Fibroblast of villous mesenchyme (primary cell): Measurements from ENCODE around the gene SMIM35. TPM values are rescaled to one million over a fixed set of nuclear protein-coding genes. Genes with fewer than 3 reads are reported as not detected.

Experiments
- DNase-seq: peaks from one replicate; pipeline ENCODE4 v3.0.0-alpha.2; 2010; ENCODE audit warnings: low read depth
- H3K4me3 ChIP-seq: 2 replicates; pipeline ENCODE4 v1.5.1; 2011; ENCODE audit warnings: low read depth, mild to moderate bottlenecking, low read length
- CTCF ChIP-seq: IDR thresholded peaks from 2 replicates; pipeline ENCODE4 v1.5.1; 2012; ENCODE audit warnings: low read depth, mild to moderate bottlenecking, low read length; ENCODE audit not compliant: insufficient read depth
- total RNA-seq: library from RNA; depleted of rRNA; stranded (reverse); fragments of >200 nt; gene quantifications from 2 replicates; pipeline ENCODE4 v1.2.3, GENCODE V29; 2012

The SMIM35 gene
- total RNA-seq, 1 donor, result not detected

- no peak for TF ChIP-seq CTCF
- no peak for DNase-seq
- no peak overlapping the region for H3K4me3 ChIP-seq
These were observed 42.9 kb upstream of the SMIM35 start for GRCh38 chr11:118129471-118130172.

- no peak for DNase-seq
- no peak overlapping the region for H3K4me3 ChIP-seq
- TF ChIP-seq CTCF, result no peak
These were observed 42.1 kb upstream of the SMIM35 start for GRCh38 chr11:118128721-118129470.

- DNase-seq, result no peak
- no peak for TF ChIP-seq CTCF
- H3K4me3 ChIP-seq, result no peak overlapping the region
These were observed 41.5 kb upstream of the SMIM35 start for GRCh38 chr11:118128310-118128709.

- H3K4me3 ChIP-seq, result no peak overlapping the region
- DNase-seq, result no peak
- no peak for TF ChIP-seq CTCF
These were observed 39.5 kb upstream of the SMIM35 start for GRCh38 chr11:118126082-118126838.

GRCh38 chr11:118124929-118125535, 38.3 kb upstream of the SMIM35 start:
- H3K4me3 ChIP-seq, result no peak overlapping the region
- no peak for TF ChIP-seq CTCF
- DNase-seq, result no peak

GRCh38 chr11:118120793-118121192, 34.0 kb upstream of the SMIM35 start:
- no peak for TF ChIP-seq CTCF
- no peak for DNase-seq
- no peak overlapping the region for H3K4me3 ChIP-seq
